ENCODE results near the gene JOSD2.
A peak's percentile ranks its signal among the peaks of the same experiment; 100 is the strongest.
"Not testable (repeated sequence)": the region's sequence is repeated elsewhere in the genome, so short reads cannot be mapped to it uniquely, and the experiment has no call there.

Gene JOSD2

DNA sequence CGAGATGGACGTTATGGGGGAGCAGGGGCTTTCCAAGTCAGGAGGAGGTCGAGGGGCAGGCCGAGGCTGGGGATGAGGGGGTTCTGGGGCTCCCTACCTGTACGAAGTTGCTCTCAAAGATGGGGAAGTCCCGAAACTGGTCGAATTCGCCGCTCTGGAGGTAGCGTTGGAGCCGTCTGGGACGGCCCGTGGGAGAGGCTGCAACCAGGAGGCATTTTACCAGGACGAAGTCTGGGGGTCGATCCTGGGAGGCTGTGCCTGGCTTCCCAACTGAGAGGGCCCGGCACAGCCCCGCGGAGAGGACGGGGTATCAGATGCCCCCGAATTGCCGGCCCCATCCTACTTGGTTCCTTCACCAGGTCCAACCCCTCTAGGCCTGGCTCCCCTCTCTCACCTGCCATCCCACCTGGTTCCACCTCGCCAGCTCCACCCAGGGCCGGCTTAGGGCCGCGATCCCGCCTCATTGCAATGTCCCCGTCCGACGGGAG is 35.2 kb downstream of the JOSD2 start:
- no peak for DNase-seq (ENCODE audit: low spot score)

DNA sequence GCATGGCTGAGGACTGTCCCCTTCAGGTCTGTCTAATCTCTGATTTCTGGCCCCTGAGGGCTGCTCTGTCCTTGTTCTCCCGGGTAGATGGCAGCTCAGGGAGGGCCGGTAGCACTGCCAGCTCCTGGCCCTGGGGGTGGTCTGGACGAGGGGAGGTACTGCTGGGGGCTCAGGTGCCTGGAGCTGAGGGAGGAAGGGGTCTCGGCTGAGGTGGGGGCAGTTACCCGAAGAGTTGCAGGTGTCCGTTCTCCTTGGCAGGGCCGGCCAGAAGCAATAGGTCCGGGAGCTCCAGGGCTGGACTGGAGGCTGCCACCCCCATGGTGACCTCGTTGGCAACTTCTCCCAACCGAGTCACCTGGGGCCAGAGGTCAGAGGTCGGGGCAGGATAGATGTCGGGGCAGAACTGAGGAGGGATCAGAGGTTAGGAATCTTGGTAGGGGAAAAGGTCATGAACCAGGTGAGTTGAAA is 35.9 kb downstream of the JOSD2 start:
- no peak for DNase-seq (ENCODE audit: low spot score)

DNA sequence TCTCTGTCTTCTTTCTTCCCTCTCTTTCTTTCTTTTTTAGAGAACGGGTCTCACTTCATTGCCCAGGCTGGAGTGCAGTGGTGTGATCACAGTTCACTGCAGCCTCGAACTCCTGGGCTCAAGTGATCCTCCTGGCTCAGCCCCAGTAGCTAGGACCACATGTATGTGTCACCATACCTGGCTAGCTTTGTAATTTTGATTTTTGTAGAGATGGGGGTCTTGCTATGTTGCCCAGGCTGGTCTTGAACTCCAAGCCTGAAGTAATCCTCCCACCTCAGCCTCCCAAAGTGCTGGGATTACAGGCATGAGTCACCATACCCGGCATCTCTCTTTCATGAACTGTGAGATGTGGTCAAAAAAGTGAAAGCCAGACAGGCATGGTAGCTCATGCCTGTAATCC is 37.7 kb downstream of the JOSD2 start:
- not testable (repeated sequence) for DNase-seq (ENCODE audit: low spot score)

GRCh38 chr19:50468818-50469217 is 42.2 kb downstream of the JOSD2 start:
- no peak for DNase-seq (ENCODE audit: low spot score)

DNA sequence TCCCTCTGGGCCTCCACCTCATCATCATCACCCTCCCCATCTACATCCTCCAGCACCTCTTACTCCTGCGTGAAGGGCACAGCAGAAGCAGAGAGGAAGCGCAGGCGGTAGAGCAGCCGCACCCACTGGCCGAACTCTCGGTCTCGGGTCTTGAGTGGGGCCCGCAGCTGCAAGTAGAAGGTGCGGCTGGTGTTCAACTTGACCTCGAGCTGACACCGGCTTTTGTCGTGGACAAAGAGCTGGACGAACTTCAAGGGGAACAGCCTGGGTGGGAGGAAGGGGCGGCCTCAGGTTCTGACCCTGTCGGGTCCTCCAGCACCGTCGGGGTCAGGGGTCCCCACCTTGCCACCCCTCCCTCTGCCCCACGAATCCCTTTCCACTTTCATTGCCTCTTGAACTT is 43.4 kb downstream of the JOSD2 start:
- DNase-seq (ENCODE audit: low spot score), result no peak

DNA sequence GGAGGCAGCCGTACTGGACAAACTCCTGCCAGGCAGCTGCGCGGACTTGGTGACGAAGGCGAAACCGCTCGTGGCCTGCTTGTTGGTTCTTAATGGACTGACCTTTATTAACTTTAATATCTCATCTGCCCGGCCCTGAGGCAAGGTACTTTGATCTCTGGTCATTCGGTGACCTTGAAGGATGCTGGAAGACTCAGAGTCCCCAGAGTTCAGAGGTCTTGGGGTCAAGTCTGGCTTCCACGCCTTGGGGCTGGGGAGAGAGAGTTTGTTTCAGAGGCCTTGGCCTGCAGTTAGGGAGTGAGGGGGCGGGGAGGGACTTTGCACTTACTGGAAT is 44.3 kb downstream of the JOSD2 start:
- no peak for DNase-seq (ENCODE audit: low spot score)

- peak; percentile 69 for DNase-seq (ENCODE audit: low spot score)
Observed at GRCh38 chr19:50465986-50466705, 44.8 kb downstream of the JOSD2 start.

DNA sequence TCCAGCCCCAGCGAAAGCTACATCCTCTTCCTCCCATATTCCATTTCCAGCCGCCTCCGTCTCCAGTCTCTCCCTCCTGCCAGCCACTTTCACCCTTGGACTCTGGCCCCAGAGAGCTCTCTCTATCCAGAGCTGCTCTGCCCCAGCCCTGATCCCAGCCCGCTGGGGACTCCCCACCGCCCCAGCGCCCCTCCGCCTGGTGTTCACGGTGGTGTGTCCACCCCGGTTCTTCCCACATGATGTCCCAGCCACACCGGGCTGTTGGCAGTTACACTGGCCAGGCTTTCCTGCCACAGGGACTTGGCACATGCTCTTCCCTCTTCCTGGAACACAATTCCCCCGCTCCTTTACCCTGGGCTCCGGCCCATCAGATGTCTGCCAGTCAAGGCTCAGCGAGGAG is 46.0 kb downstream of the JOSD2 start:
- DNase-seq (ENCODE audit: low spot score), result no peak

DNA sequence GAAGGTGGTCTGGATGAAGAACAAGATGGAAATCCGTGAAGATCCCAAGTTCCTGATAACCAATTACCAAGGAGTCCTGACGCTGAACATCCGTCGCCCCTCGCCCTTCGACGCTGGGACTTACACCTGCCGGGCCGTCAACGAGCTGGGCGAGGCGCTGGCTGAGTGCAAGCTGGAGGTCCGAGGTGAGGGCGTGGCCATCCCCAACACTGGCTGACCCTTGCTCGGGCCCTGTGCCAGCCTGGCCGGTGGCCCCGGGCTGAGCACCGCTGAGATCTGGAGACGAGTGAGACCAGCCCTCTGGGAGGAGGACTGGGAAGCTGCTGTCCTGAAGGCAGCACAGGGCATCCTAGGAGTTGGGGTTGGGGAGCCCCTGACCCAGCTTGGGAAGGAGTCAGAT is 46.6 kb downstream of the JOSD2 start:
- no peak for DNase-seq (ENCODE audit: low spot score)

DNA sequence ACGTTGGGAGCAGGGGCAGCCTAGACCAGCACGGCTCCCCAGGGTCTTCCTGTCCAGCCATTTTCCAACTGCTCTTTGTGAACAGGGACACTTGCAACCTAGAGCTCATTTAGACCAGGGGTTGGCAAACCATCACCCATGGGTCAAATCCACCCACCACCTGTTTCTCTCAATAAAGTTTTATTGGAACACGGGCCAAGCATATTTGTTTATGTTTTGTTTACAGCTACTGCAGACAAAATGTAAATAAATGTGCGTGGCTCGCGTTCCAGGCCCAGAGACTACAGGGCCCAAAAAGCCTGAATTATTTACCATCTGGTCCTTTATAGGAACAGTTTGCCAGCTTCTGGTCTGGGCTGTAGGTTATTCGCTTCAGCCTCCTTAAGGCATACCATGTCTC is 48.0 kb downstream of the JOSD2 start:
- DNase-seq (ENCODE audit: low spot score), result no peak

DNA sequence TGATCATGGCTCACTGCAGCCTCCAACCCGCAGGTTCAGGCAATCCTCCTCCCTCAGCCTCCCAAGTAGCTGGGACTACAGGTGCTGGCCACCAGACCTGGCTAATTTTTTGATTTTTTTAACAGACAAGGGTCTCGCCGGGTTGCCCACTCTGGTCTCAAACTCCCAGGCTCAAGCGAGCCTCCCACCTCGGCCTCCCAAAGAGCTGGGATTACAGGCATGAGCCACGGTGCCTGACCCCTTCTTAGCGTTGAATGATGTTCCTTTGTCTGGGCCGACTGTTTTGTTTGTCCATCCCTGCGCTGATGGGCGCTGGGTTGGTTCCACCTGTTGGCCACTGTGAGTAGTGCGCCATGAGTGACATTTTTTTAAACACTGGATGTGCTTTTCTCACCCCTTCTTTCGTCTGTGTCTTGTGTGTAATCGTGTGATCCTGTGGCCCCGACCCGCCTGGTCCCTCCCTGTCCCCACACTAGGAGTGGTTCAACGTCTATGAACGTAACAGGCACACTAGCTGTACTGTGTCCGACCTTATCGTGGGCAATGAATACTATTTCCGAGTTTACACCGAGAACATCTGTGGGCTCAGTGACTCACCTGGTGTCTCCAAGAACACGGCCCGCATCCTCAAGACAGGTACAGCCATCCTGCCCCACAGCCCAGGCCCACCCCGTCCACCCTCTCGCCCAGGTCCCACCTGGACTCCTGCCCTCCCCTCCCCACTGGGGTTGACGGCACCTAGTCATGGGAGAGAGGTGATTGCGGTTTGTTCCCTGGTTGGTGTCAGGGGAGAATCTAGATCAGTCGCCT is 49.7 kb downstream of the JOSD2 start:
- DNase-seq (ENCODE audit: low spot score), result peak; percentile 53

- DNase-seq (ENCODE audit: low spot score), result no peak
Observed at GRCh38 chr19:50460161-50460765, 50.7 kb downstream of the JOSD2 start.

DNA sequence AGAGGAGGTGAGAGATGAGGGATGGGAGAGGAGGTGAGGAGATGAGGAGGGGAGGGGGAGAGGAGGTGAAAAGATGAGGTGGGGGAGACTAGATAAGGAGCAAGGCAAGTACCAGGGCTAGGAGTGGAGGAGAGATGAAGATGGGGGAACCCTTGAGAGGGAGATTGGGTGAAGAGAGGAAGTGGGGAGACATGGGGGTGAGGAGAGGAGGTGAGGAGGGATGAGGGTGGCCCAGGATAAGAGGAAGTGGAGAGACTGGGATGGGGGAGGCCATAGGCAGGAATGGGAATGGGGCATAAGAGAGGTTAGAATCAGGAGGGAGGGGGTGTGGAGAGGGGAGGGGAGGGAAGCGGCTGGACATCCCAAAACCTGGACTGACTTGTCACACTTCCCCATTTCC is 51.4 kb downstream of the JOSD2 start:
- DNase-seq (ENCODE audit: low spot score), result no peak

GRCh38 chr19:50459067-50459456 is 51.9 kb downstream of the JOSD2 start:
- DNase-seq (ENCODE audit: low spot score), result no peak

- DNase-seq (ENCODE audit: low spot score), result no peak
Observed at GRCh38 chr19:50458396-50459066, 52.5 kb downstream of the JOSD2 start.

- DNase-seq (ENCODE audit: low spot score), result no peak
Observed at GRCh38 chr19:50457300-50457699, 53.7 kb downstream of the JOSD2 start.
